Keratinocyte (primary cell): Measurements from ENCODE around the gene PFKP. TPM values are rescaled to one million over a fixed set of nuclear protein-coding genes. Genes with fewer than 3 reads are reported as not detected.

Source experiments
- DNase-seq: peaks from one replicate; pipeline ENCODE4 v3.0.0-alpha.2; 2011; ENCODE audit warnings: low read depth, missing footprints, low spot score
- FAIRE-seq: peaks from 2 replicates; lab custom pipeline; 2011; peaks lifted over from hg19 to GRCh38; lab: Jason Lieb, UNC
- H2AFZ ChIP-seq: 2 replicates; pipeline ENCODE4 v1.6.0; 2012; ENCODE audit warnings: low read length, control low read depth, inconsistent platforms; ENCODE audit not compliant: control insufficient read depth
- H3K27ac ChIP-seq: 2 replicates; pipeline ENCODE4 v1.5.1; 2011; ENCODE audit warnings: low read length; ENCODE audit not compliant: control insufficient read depth, insufficient read depth
- H3K27me3 ChIP-seq: 3 replicates; pipeline ENCODE4 v1.6.0; 2011; ENCODE audit warnings: low read length; ENCODE audit not compliant: control insufficient read depth, insufficient read depth; ENCODE audit errors: extremely low read depth
- H3K36me3 ChIP-seq, 2 experiments: 2 replicates in 1 of 2; 3 replicates in 1 of 2; pipeline ENCODE4 v1.5.1; 2011; ENCODE audit warnings: low read length in 2 of 2, mild to moderate bottlenecking in 1 of 2; ENCODE audit not compliant: control insufficient read depth in 2 of 2, insufficient read depth in 2 of 2; ENCODE audit errors: extremely low read depth in 1 of 2
- H3K4me1 ChIP-seq: 3 replicates; pipeline ENCODE4 v1.5.1; 2011; ENCODE audit warnings: low read length; ENCODE audit not compliant: control insufficient read depth, insufficient read depth; ENCODE audit errors: extremely low read depth
- H3K4me2 ChIP-seq: 3 replicates; pipeline ENCODE4 v1.6.0; 2011; ENCODE audit warnings: low read depth, low read length; ENCODE audit not compliant: control insufficient read depth, insufficient read depth; ENCODE audit errors: extremely low read depth
- H3K4me3 ChIP-seq, 3 experiments: fragments of 200-600 bp in 1 of 3; sonication (generic) in 1 of 3; 2 replicates in 2 of 3; 3 replicates in 1 of 3; pipeline ENCODE4 v1.5.1; 2011 to 2016; ENCODE audit warnings: low read length in 3 of 3, mild to moderate bottlenecking in 3 of 3, control low read depth in 2 of 3, inconsistent platforms in 1 of 3, low read depth in 1 of 3, mixed read lengths in 1 of 3, mixed run types in 1 of 3, moderate library complexity in 1 of 3; ENCODE audit not compliant: control insufficient read depth in 2 of 3, insufficient read depth in 2 of 3; ENCODE audit errors: extremely low read depth in 1 of 3
- H3K79me2 ChIP-seq: 2 replicates; pipeline ENCODE4 v1.6.0; 2012; ENCODE audit warnings: low read length; ENCODE audit not compliant: control insufficient read depth, insufficient read depth
- H3K9ac ChIP-seq: 3 replicates; pipeline ENCODE4 v1.6.0; 2011; ENCODE audit warnings: low read length; ENCODE audit not compliant: control insufficient read depth, insufficient read depth; ENCODE audit errors: extremely low read depth
- H3K9me1 ChIP-seq: 3 replicates; pipeline ENCODE4 v1.6.0; 2011; ENCODE audit warnings: low read length; ENCODE audit not compliant: control insufficient read depth, insufficient read depth; ENCODE audit errors: extremely low read depth
- H3K9me3 ChIP-seq: 2 replicates; pipeline ENCODE4 v1.5.1; 2012; ENCODE audit warnings: low read depth, low read length; ENCODE audit not compliant: control insufficient read depth
- H4K20me1 ChIP-seq: 3 replicates; pipeline ENCODE4 v1.6.0; 2011; ENCODE audit warnings: low read length; ENCODE audit not compliant: control insufficient read depth, insufficient read depth; ENCODE audit errors: extremely low read depth
- CTCF ChIP-seq, 3 experiments: IDR thresholded peaks in 1 of 3; conservative IDR thresholded peaks in 1 of 3; optimal IDR thresholded peaks in 1 of 3; 2 replicates in 2 of 3; 3 replicates in 1 of 3; pipeline versions ENCODE3 to v1.5.1; 2011; ENCODE audit warnings: low read length in 3 of 3, mild to moderate bottlenecking in 3 of 3, moderate library complexity in 2 of 3, control low read depth in 1 of 3, inconsistent platforms in 1 of 3; ENCODE audit not compliant: insufficient read depth in 2 of 3; ENCODE audit errors: extremely low read depth in 1 of 3
- EZH2 ChIP-seq: IDR thresholded peaks from one replicate; pipeline ENCODE4 v1.6.1; 2012; ENCODE audit warnings: inconsistent platforms, mild to moderate bottlenecking, low read length, moderate library complexity
- dilution Hi-C: fragments of 300-500 bp; cut with MboI; formaldehyde crosslinking; loops from one replicate; pipeline ENCODE4 v1.7.0; 2020; ENCODE audit warnings: low sequenced_read_pairs; ENCODE audit not compliant: extremely low pct_ligation_motif_present
- polyA plus RNA-seq, 5 experiments: library from polyadenylated mRNA; depleted of rRNA in 3 of 5; stranded (reverse) in 3 of 5; stranded (forward) in 1 of 5; unstranded in 1 of 5; fragments of >200 nt; gene quantifications; 1 replicate in 1 of 5; 2 replicates in 3 of 5; 3 replicates in 1 of 5; pipeline versions ENCODE4 v1.2.1 to v1.2.3, GENCODE V29; 2011 to 2012; ENCODE audit warnings: missing spikeins in 2 of 5, low read depth in 1 of 5, low replicate concordance in 1 of 5

Gene PFKP
- polyA plus RNA-seq, 1 donor (not counting 4 experiments of a cell fraction or from before 2014, with no cell fraction given) = 117 TPM

GRCh38 chr10:3020311-3020710 lies 47.0 kb upstream of the PFKP start:
- no peaks in the 10 kb centered on the region for H3K9me3 ChIP-seq
- H3K27me3 ChIP-seq = no peaks in the 10 kb centered on the region
- H3K4me2 ChIP-seq = no peak overlapping the region
- H3K27ac ChIP-seq = no peak overlapping the region
- TF ChIP-seq EZH2 (no peak), CTCF (optimal IDR thresholded peaks at IDR 0.05 in 1 of 3, IDR thresholded peaks at IDR 0.05 in 1 of 3, conservative IDR thresholded peaks at IDR 0.05 in 1 of 3; ENCODE audit: extremely low read depth in 1 of 3, insufficient read depth in 2 of 3, low read length in 3 of 3) (no peak)
- no peaks in the 10 kb centered on the region for H3K4me1 ChIP-seq
- no peak overlapping the region for H3K4me3 ChIP-seq
- no peaks in the 10 kb centered on the region for H3K79me2 ChIP-seq
- FAIRE-seq (no peak), DNase-seq (no peak)
- no peaks in the 10 kb centered on the region for H3K9me1 ChIP-seq
- H4K20me1 ChIP-seq = no peaks in the 10 kb centered on the region
- H3K36me3 ChIP-seq = no peaks in the 10 kb centered on the region
- dilution Hi-C loops = no loop called here
- no peak overlapping the region for H2AFZ ChIP-seq
- no peak overlapping the region for H3K9ac ChIP-seq

- FAIRE-seq = no peak
- no peaks in the 10 kb centered on the region for H3K36me3 ChIP-seq
- no peaks in the 10 kb centered on the region for H3K4me1 ChIP-seq
- H2AFZ ChIP-seq = no peak overlapping the region
- no peaks in the 10 kb centered on the region for H3K79me2 ChIP-seq
- H3K27ac ChIP-seq = no peak overlapping the region
- H3K4me3 ChIP-seq = no peak overlapping the region
- H3K9me3 ChIP-seq = no peaks in the 10 kb centered on the region
- dilution Hi-C loops = no loop called here
- H3K27me3 ChIP-seq = no peaks in the 10 kb centered on the region
- TF ChIP-seq CTCF (optimal IDR thresholded peaks at IDR 0.05 in 1 of 3, IDR thresholded peaks at IDR 0.05 in 1 of 3, conservative IDR thresholded peaks at IDR 0.05 in 1 of 3; ENCODE audit: extremely low read depth in 1 of 3, insufficient read depth in 2 of 3, low read length in 3 of 3) (no peak), EZH2 (no peak)
- no peak overlapping the region for H3K4me2 ChIP-seq
- no peaks in the 10 kb centered on the region for H3K9me1 ChIP-seq
- no peak overlapping the region for H3K9ac ChIP-seq
- DNase-seq = no peak
- no peaks in the 10 kb centered on the region for H4K20me1 ChIP-seq
Observed at GRCh38 chr10:3020881-3021280, 46.5 kb upstream of the PFKP start.
